NOMO-1 treated with DMSO at 0.1 percent for 48 hours (cell line): Measurements from ENCODE around the gene ZSCAN30.
"Not testable (repeated sequence)": the region's sequence is repeated elsewhere in the genome, so short reads cannot be mapped to it uniquely, and the experiment has no call there.

Experiments used
- DNase-seq: peaks from one replicate; lab custom pipeline; 2025; ENCODE audit not compliant: unreplicated experiment; lab: John Stamatoyannopoulos, UW

Gene ZSCAN30

DNA sequence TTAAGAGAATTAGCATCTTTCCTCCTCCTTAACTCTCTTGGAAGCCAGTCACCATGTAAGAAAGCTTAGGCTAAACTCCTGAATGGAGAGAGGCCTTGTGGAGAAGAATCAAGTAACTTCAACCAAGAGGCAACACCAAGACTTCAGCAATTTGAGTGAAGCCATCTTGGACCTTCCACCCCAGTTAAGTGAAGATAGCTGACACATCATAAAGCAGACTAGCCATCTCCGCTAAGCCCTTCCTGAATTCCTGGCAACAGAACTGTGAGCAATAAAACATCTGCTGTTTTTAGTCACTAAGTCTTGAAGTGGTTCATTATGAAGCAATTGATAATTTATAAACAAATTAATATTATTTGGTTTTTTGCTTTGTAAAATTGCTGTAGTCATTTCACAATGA lies 50.7 kb downstream of the ZSCAN30 start:
- no peak for DNase-seq

DNA sequence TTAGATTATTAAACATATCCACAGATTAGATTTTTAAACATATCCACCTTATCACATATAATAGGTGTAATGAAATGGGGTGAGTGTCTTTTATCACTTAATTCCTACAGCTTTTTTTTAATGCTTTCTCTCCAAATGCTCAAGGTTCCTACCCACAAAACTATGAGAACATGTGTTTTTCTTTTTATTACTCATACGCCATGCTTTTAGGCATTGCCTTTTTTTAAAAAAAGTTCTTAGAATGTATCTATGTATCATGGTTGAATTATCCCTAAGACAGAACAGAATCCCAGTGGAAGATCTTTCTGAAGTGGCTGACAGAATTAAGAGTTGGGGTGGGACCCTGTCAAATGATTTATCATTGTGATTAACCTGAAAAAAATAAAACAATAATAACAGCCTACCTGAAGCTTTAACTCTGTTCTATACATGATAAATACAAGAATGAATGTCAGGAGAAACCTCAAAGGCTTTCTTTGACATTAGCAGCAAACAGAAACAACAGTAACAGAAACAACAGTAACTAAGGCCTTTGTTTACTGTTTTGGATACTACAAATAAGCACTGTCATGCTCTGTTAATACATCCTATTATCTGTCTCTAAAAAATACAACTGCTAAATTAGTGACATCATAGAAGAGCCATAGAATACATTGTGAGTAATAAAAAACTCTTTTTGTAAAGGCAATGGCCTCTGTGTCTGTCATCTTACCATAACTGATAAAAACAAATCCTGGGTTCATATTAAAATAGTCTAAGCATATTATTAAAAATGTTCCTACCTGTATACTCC lies 53.3 kb downstream of the ZSCAN30 start:
- no peak for DNase-seq

DNA sequence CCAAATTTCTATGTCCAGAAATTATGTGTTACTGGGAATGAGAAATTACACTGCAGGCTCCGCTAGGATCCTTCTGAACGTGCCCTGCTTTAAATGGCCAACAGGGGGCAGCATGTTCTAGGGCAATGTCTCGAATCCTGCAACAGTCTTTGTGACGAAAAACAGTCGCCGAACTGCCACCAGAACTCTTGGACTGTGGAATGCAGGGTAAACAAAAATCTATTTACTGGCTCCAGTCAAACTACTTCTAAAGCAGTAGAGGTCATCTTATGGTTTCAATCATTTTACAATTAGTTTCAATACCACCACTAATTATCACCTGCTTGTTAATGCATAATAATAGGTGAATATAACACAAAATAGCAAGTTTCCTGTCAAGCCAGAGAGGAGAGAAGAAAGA lies 59.0 kb downstream of the ZSCAN30 start:
- peak; percentile 71 for DNase-seq

DNA sequence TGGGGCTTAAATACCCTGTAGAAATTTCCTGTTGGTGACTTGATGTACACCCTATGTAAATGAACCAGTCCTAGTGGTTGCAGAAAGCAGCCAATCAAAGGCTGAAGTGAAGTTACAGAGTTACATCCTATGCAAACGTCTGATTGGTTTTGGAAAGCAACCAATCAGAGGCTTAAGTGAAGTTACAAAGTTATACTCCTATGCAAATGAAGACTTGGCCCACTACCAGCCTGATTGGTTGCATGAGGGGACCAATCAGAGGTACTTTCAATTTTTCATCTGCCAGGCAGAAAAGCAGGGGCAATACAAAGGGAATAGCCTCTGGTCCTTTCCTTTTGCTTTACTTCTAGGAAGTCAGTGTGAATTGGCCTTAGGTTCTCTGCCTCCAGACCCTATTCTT lies 62.8 kb downstream of the ZSCAN30 start:
- DNase-seq: no peak

DNA sequence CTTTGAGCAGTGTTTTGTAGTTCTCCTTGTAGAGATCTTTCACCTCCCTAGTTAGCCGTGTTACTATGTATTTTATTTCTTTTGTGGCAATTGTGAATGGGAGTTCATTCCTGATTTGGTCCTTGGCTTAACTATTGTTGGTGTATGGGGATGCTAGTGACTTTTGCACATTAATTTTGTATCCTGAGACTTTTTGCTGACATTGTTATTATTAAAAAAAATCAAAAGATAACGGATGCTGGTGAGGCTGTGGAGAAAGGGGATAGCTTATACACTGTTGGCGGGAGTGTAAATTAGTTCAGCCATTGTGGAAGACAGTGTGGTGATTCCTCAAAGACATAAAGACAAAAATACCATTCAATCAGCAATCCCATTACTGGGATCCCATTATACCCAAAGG lies 66.2 kb downstream of the ZSCAN30 start:
- DNase-seq: no peak

DNA sequence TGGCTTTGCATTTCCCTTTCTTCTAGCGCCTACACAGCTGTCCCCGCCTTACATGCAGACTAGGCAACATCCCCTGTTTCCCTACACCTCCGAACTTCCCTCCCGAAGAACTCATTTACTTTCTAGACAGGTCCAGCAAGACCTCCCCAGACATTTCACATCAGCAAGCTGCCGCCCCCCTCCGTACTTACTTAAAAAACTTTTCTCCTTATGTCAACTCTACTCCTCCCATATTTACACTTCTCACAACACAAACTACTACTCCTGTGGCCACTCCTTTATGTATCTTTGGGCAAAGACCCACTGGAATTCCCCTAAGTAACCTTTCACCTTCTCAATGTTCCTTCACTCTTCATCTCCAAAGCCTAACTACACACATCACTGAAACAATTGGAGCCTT lies 69.6 kb downstream of the ZSCAN30 start:
- no peak for DNase-seq

DNA sequence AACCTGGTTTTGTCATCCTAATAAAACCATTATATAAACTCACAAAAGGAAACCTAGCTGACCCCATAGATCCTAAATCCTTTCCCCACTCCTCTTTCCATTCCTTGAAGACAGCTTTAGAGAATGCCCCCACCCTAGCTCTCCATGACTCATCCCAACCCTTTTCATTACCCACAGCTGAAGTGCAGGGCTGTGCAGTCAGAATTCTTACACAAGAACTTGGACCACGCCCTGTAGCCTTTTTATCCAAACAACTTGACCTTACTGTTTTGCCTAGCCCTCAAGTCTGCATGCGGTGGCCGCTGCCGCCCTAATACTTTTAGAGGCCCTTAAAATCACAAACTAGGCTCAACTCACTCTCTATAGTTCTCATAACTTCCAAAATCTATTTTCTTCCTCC lies 70.7 kb downstream of the ZSCAN30 start:
- DNase-seq: peak; percentile 0

DNA sequence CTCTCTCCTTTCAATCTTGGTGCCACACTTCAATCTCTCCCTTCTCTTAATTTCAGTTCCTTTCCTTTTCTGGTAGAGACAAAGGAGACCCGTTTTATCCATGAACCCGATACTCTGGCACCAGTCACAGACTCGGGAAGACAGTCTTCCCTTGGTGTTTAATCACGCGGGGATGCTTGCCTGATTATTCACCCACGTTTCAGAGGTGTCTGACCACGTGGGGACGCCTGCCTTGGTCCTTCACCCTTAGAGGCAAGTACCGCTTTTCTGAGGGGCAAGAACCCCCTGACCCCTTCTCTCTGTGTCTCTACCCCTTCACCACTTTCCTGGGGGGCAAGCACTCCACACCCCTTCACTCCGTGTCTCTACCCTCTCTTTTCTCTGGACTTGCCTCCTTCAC lies 73.4 kb downstream of the ZSCAN30 start:
- DNase-seq: not testable (repeated sequence)

DNA sequence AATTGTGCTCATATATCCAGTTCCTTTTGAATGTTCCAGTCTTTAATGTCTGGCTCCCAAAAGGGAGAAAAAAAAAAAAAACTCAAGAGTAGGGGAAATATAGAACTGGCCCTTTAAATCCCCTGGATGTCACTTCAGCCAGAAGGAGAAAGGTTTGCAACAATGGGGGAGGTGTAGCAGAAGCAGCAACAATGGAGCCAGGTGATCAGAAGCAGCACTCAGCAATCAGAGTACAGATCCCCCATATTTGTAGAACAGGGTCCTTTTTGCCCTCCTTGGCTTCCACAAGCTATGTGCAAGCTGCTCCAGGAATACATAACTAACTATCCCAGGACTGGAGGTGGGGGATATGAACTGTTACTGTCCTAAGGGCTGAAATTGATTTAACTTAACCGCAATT lies 75.0 kb downstream of the ZSCAN30 start:
- no peak for DNase-seq

DNA sequence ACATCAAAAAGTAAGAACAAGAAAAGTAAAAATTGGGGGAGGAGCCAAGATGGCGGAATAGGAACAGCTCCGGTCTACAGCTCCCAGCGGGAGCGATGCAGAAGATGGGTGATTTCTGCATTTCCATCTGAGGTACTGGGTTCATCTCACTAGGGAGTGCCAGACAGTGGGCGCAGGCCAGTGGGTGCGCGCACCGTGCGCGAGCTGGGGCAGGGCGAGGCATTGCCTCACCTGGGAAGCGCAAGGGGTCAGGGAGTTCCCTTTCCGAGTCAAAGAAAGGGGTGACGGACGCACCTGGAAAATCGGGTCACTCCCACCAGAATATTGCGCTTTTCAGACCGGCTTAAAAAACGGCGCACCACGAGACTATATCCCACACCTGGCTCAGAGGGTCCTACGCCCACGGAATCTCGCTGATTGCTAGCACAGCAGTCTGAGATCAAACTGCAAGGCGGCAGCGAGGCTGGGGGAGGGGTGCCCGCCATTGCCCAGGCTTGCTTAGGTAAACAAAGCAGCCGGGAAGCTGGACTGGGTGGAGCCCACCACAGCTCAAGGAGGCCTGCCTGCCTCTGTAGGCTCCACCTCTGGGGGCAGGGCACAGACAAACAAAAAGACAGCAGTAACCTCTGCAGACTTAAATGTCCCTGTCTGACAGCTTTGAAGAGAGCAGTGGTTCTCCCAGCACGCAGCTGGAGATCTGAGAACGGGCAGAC lies 84.1 kb downstream of the ZSCAN30 start:
- not testable (repeated sequence) for DNase-seq

DNA sequence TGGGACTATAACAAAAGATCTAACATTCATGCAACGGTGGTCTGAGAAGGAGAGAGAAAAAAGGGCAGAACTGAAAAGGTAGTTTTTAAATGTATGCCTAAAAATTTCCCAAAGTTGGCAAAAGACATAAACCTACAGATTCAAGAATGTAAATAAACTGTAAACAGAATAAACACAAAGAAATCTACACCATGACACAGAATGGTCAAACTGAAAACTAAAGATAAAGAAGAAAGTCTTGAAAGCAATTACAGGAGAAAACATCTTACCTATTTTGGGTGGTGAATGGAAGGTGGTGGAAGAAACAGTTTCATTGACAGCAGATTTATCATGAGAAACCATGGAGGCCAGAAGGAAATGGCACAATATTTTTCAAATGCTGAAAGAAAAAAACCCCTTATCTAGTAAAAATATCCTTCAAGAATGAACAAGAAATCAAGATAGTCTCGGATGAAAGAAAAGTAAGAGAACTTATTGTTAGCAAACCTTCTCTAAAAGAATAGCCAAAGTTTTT lies 84.8 kb downstream of the ZSCAN30 start:
- DNase-seq: no peak

DNA sequence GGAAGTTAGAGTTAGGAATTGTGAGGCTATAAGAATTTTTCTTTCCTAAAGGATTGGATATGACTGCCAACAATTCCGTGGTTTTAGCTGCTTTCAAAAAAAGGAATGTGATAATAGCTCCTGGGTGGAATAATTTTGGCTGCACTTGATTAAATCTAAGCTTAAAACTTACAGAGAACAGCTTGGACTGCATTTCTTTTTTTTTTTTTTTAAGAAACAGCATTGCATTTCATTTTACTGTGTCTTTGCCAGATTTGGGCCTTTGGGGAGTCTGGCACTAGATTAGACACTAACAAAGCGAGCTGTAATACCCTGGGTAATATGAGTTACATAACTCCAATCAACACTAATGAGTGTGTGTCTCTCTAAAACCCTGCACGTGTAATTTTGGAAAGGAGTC lies 87.0 kb downstream of the ZSCAN30 start:
- DNase-seq: no peak

DNA sequence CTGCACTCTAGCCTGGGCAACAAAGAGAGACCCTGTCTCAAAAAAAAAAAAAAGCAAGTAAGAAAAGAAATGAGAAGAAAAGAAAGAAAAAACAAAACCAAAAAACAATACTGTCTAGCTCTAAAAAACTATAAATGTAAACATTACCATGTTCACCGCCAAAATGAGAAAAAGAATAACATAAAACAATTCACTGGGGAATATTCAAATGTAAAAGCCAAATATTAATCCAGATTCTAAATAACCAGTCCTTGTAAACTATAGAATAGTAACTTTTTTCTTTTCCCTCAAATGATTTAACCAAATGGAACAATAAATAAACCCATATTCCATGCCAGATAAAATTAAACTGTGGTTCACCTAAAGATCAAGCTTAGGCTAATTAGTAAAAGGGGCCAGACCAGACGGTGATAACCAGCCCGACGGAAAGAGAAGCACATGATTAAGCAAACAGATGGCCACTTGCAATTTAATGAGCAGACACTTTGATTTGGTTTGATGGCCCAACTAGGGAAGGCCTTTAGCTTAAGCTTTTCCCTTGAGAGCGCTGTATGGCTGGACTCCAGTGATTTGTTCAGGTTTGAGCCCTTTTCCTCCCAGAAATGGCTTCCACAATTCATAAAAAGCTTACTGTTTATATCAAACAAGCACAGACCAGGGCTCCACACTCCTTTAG lies 88.6 kb downstream of the ZSCAN30 start:
- DNase-seq: no peak
